NCI-H2227 treated with DMSO at 0.1 percent for 48 hours (cell line): ENCODE data around the gene SUSD5.
"Not testable (repeated sequence)": the region's sequence is repeated elsewhere in the genome, so short reads cannot be mapped to it uniquely, and the experiment has no call there.

Source experiments
- DNase-seq: peaks from one replicate; lab custom pipeline; 2025; lab: John Stamatoyannopoulos, UW

Gene SUSD5

DNA sequence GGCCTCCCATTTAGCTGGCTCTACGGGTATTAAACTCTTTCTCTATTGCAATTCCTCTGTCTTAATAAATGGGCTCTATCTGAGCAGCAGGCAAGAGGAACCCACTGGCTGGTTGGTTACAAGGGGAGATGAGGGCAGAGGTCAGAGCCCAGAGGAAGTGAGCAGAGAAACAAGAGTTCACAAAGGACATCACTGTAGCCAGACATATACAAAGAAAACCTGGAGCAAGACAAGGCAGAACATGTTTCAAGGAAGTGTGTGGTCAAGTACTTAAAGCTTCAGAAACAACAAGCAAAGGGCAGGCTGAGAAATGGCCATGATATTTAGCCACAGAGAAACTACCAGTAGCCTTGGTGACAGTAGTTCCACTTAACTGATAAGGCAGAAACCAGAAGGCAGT is 24.3 kb downstream of the SUSD5 start:
- DNase-seq, result no peak

DNA sequence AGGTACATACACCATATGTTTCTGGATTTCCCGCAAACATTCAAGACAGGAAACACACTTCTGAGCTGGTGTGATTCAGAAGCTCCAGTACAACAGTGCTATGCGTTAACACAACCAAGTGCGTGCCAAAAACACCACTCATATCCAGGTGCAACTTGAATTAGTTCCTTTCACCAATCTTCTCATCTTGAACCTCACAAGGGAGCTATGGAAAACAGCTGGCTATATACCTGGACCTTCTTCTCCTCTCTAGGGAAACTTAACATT is 31.3 kb downstream of the SUSD5 start:
- no peak for DNase-seq

DNA sequence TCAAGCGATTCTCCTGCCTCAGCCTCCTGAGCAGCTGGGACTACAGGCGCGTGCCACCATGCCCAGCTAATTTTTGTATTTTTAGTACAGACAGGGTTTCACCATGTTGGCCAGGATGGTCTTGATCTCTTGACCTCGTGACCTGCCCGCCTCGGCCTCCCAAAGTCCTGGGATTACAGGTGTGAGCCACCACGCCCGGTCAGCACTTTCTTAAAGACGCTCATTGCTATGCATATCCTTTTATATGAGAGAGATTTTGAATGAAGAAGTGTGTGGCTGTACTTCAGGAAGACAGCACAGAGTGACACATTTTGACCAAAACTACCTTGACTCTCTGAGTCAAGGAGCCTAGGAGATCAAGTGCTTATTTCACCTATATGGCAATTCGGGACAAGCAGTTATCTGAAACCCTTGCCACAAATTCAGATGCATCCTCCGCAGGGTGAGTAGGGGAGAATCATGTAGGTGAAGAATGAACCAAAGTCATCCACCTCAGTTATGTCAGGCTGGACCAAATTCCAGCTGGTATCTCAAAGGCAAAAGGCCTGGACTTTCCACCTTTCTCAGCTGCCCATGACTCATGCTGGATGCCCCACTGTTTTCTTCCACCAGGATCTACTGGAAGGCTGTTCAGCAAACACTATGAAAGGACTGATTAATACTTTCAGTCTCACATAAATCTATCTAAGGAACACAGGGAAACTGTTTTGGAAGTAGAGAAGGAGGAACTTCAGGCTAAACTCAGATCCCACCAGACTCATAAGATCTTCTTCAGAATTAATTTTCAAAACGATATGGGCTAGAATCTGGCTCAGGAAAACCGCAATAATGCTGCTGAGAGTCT is 31.9 kb downstream of the SUSD5 start:
- DNase-seq, result no peak

DNA sequence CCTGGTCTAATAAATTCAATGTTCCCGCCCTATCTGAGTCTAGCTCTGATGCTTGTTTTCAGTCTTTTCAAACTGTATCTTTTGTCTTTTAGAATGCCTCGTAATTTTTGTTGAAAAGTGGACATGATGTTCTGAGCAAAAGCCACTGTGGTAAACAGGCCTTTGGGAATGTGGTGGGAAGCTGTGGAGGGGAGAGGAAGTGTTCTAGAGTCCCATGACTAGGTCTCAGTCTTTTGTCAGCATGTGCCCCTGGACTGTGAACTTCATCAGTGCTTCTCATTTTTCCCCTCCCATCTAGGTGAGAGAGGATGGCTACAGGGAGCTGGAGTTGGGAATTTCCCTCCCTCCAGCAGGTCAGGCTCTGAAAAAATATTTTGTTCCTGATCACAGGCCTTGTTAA is 33.7 kb downstream of the SUSD5 start:
- no peak for DNase-seq

DNA sequence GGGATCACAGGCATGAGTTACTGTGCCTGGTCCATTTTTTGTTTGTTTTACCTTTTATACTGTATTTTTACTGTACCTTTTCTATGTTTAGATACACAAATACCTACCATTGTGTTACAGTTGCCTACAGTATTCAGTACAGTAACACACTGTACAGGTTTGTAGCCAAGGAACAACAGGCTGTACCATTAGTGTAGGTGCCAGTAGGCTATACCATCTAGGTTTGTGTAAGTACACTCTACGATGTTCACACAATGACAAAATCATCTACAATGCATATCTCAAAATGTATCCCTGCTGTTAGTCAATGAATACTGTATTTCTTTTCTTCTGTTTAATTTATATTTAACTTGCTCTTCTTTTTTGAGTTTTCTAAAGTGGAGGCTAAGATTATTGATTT is 37.0 kb downstream of the SUSD5 start:
- DNase-seq, result not testable (repeated sequence)

DNA sequence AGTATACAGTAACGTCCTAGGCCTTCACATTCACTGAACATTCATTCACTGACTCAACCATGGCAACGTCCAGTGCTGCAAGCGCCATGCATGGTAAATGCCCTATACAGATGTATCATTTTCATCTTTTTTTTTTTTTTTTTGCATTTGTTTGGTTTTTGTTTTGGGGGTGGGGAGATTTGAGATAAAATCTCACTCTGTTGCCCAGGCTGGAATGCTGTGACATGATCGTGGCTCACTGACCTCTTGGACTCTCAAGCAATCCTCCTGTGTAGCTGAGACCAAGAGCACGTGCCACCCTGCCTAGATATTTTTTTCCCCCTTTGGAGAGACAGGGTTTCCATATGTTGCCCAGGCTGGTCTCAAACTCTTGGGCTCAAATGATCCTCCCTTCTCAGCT is 37.4 kb downstream of the SUSD5 start:
- no peak for DNase-seq

DNA sequence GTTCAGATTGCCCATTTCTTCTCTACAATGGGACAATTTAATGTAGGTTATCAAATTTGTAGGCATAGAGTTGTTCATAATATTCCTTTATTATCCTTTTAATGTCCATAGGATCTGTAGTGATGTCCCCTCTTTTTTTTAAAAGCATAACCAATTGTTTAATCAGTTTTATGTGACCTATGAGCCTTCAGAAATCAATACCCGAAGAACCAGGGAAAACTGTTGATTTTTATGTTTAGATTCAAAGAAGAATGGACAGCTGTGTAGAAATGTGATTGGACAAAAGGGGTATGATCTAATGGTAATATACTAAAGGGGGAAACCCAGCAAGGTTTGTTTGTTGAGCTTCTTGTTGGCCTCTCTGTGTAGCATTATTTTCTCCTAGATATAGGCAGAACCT is 39.5 kb downstream of the SUSD5 start:
- DNase-seq, result no peak

DNA sequence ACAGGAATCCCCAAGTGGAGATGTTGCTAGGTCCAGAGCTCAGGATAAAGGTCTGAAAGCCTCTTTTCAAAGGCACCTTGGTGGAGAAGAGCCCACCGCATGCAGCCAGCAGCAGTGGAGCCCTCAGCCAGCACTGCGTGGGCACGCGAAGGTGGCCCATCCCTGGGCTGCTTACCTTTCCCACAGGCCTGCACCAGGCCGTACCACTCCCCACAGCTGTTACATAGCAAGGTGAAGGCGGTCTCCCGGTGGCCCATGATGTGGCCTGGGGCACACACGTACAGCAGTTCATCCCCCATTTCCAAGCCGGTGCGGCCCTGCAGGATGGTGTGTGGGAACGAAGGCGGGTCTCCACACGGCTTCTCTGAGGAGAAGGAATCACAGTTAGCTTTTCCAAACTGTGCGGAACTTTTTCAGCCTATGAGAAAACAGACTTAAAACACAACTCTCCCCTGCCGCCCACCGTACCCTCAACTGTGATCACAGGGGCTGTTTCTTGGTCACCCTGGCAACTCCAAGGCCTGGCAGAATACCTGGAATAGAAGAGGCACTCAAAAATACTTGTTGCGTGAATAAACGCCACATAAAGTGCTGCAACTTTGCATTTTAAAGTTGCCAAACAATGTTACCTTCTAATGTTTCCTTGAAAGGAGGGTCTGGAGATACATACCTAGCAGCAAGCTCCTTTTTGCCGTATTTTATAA is 43.7 kb downstream of the SUSD5 start:
- no peak for DNase-seq

DNA sequence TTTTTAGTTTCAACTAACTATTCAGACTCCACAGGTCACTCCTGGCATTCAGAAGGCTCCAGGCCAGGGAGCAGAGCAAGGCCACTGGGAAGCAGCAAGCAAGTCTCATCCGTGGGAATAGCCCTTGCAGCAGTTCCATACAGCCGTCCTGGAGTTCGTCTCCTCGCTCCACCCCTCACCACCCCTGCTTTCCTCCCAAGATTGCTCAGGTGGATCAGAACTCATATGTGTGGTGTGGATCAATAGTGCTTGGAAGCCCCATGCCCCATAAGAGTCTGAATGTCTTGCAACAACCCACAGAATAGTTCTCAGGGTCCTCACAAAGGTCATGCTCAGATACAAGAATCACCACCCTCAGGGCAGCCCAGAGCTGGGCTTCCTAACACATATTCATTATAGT is 44.5 kb downstream of the SUSD5 start:
- DNase-seq, result no peak

DNA sequence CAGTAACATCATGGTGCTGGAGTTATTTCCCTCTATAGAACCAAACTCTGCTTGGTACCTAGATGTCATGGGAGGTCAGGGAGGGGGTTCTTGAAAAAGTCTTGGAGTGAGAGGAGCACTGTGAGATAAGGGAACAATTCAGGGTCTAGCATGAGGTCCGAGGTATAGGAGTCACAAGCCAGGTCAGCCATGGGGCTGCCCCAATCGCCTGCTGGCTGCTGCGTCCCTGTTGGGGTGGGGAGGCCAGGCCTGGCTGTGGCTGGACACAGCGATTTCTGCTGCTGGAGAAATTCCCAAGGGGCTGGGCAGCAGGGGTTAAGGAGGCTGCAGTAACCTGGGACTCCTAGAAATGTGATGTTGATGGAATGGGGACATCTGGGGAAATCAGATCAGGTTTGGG is 44.9 kb downstream of the SUSD5 start:
- DNase-seq, result no peak

DNA sequence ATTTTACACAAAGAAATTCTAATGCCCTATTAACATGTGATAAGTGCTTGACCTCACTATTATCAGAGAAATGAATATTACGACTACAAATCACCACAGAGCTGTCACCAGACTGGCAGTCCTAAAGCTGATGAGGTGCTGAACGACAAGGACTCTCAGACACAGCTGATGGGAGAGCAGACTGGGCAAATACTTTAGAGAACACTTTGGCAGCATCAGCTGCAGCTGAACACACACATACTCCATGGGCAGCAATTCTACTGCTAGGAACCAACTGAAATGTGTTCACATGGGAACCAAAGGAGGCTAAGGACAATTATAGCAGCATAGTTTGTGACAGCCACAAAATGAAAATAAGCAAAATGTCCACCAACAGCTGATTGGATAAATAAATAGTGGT is 45.5 kb downstream of the SUSD5 start:
- DNase-seq, result no peak

DNA sequence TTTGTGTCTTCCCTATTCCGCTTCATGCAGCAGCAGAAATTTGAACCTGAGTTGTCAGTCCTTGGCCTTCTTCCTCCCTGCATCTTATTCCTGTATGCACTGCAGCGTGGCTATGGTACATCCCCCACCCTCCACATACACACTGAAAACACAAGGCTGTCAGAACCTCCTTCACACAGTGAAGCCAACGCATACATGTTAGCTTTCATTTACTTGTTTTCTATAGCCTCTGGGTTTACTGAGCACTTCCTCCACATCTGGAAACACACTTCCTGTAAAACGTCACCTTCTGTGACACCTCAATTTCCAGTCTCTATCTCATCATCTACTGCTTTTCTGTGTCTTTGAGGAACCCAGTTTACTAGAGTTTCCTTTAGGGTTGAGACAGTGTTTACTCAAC is 47.0 kb downstream of the SUSD5 start:
- no peak for DNase-seq

DNA sequence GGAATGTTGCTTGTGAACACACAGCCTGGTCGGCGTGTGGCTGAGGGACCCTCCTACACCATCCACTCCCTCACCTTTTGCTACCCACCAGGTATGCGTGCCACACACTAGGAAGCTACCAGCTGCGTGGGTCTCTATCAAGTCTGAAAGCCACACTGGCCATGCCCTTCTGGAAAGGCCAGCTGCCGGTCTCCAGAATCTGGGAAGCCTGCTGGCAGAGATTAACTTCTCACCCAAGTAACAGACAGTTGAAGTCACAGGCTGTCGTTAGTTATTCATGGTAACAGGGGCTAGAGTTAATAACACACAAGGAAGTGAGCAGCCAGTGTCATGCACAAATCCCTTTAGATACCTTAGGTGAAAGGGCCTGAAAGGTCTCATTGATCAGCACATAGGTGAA is 48.1 kb downstream of the SUSD5 start:
- DNase-seq, result no peak

DNA sequence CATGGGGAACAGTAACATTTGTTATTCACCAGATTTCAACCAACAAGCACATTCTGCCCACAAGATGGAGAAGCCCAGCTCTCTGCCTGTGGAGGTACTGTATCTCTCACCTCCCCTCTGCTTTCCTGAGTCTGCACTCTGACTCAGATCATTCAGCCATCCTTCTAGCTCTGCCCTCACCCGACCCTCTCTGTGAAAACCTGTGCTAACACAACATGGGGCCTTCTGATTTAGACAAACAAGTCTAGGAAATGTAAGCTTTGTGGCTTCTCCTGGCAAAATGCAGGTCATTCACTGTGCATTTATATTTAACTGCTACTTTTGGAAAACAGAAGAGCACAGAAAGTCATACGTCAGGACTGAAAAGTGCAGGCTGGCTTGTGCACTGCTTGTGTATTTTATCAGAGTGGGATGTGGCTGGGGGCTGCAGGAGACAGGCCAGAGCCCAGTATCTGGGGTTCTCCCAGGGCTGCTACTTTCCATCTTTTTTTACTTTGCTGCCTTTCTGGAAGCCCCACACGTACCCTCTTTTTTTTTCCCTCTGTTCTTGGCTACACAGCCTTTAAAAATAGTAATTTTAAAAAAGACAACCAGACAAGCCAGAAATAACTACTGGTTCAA is 50.8 kb downstream of the SUSD5 start:
- DNase-seq, result peak; percentile 20

DNA sequence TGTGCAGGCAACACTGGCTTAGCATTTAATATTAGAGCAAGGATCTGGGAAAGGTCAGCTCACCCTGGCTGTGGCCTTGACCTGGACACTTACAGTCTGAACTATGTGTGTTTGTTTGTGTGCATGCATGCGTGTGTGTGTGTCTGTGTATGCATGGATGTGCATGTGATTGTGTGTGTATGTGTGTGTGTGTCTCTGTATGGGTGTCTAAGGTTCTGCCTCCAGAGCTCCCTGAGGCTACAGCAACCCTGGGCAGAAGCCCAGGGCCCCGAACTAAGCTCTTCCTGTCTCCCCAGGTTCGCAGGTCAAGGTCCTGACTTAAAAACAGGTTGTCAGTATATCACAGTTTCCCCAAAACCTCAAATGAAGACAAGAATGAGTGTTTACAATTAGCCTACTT is 51.3 kb downstream of the SUSD5 start:
- DNase-seq, result no peak

DNA sequence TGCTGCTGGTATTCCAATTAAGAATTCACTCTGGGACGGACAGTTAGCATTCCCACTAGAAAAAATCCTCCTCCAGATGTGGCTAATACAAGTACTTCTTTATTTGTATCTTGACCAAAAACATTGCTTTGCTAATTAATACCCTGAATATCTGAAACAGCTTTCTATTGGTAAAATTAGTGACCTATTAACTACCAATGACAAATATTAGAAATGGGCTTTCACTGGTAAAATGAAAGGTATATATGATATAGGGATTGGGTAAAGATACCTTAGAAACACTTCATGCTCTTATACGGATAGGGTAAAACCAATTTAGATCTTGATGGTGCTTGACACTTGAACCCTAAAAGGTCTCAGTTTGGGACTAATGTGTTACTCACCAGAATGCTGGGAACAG is 52.5 kb downstream of the SUSD5 start:
- no peak for DNase-seq

DNA sequence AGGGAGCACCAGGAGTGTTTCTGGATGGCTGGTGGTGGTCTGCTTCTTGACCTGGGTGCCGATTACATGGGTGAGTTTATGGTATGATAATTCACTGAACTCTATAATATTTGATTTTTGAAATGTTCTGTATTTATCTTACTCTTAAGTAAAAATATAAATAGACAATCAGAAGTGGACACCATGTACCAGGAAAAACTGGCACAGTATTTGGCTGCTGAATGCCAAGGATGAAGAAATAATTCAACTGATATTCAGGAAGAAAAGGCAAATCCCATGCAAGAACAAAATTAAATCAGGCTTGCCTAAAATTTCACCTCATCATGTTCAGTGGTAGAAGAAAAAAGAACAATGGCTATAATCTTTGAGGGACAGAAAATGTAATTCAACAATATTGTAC is 53.2 kb downstream of the SUSD5 start:
- no peak for DNase-seq

DNA sequence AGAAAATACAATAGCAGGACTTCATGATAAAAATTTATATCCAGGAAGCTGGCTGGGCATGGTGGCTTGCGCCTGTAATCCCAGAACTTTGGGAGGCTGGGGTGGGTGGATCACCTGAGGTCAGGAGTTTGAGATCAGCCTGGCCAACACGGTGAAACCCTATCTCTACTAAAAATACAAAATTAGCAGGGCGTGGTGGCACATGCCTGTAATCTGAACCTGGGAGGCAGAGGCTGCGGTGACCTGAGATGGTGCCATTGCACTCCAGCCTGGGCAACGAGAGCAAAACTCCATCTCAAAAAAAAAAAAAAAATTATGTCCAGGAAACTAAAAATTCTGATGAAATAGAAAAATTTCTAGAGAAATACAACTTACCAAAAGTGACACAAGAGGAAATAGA is 56.0 kb downstream of the SUSD5 start:
- not testable (repeated sequence) for DNase-seq

DNA sequence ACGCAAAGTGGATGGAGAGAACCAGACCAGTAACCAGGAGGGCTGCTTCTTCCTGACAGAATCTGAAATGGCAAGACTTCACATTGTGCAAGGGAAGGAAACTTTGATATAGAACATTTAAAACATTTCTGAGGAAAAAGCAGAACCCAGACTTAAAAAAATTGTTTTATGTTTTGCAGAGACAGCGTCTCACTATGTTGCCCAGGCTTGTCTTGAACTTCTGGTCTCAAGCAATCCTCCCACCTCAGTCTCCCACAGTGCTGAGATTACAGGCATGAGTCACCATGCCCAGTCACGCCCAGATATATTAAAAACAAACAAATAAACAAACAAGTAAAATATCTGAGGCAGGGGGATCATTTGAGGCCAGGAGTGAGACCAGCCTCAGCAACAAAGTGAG is 58.6 kb downstream of the SUSD5 start:
- no peak for DNase-seq

DNA sequence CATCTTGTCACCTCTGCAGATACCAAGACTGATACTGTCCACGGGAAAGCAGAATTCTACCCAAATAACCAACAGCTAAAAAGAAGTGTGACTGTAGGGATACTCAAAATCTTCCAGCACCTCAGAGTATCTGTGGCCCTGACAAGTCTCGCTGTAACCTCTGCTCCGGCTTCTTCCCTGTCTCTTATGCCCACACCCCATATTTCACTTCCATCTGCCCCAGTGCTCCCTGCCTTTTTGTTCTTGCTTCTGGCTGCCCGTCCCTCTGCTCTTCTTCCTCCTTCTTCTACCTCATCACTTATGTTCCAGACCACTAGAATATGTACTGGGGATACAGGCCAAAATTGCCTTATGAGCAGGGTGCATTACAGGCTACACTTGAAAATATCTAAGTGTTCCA is 59.4 kb downstream of the SUSD5 start:
- DNase-seq, result no peak

DNA sequence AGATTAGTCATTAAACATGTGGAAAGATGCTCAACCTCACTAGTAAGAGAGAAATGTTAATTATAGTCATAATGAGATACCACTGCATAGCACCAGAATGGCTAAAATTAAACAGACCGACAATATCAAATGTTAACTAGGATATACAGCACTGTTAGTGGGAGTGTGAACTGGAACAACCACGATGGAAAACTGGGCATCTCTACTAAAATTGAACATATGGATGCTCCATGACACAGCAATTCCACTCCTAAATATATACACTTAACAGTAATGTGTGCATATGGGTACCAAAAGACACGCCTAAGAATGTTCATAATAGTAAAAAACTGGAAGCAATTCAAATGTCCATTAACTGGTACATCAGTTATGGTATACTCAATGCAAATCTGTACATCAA is 63.3 kb downstream of the SUSD5 start:
- no peak for DNase-seq

DNA sequence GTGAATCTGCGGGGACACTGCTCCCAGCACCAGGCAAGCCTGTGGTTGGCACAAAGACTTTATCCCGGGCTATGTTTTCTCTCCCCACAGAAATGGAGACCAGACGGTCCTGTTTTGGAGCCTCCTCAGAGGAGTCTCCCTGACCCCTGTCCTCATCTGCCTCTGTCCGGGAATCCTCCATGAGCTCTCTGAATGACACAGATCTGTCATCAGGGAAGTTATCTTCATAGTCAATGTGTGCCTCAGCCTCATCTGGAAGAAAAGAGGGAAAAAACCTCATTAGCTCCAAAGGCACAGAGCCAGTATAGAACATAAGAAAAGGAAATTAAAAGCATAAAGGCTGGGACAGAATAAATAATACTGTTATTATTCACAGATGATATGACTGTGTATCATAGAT is 64.8 kb downstream of the SUSD5 start:
- no peak for DNase-seq
